Measurements from ENCODE around the gene DPEP2NB.
"Not testable (repeated sequence)": the region's sequence is repeated elsewhere in the genome, so short reads cannot be mapped to it uniquely, and the experiment has no call there.

The DPEP2NB gene

GRCh38 chr16:68013440-68013839 is 2.3 kb downstream of the DPEP2NB start:
- Histone ChIP-seq H3K4me3 (ENCODE audit: low read depth in 1 of 2, low read length in 1 of 2) (peak overlapping the region; percentile 51 to 53), H3K27ac (peak overlapping the region; percentile 100), H3K36me3 (no peaks in the 10 kb centered on the region), H3K9me3 (no peaks in the 10 kb centered on the region), H3K4me1 (ENCODE audit: control insufficient read depth in 1 of 2, insufficient read depth in 1 of 2, low read depth in 1 of 2, low read length in 1 of 2) (peaks cover 57 to 64% of the 10 kb centered on the region in 2 experiments), H3K27me3 (no peaks in the 10 kb centered on the region)
- no peak for TF ChIP-seq CTCF (IDR thresholded peaks at IDR 0.05)

GRCh38 chr16:68009872-68010271 is 5.8 kb downstream of the DPEP2NB start:
- not testable (repeated sequence) for H3K4me3 ChIP-seq (ENCODE audit: low read depth in 1 of 2, low read length in 1 of 2); H3K27me3 ChIP-seq; H3K9me3 ChIP-seq; H3K36me3 ChIP-seq
- Histone ChIP-seq H3K27ac (peak overlapping the region; percentile 100), H3K4me1 (ENCODE audit: control insufficient read depth in 1 of 2, insufficient read depth in 1 of 2, low read depth in 1 of 2, low read length in 1 of 2) (peaks cover 84 to 92% of the 10 kb centered on the region in 2 experiments)

- Histone ChIP-seq H3K36me3 (no peaks in the 10 kb centered on the region), H3K9me3 (no peaks in the 10 kb centered on the region), H3K27me3 (no peaks in the 10 kb centered on the region), H3K27ac (peak overlapping the region; percentile 100), H3K4me3 (ENCODE audit: low read depth in 1 of 2, low read length in 1 of 2) (no peak overlapping the region), H3K4me1 (ENCODE audit: control insufficient read depth in 1 of 2, insufficient read depth in 1 of 2, low read depth in 1 of 2, low read length in 1 of 2) (peaks cover 84 to 92% of the 10 kb centered on the region in 2 experiments)
- no peak for TF ChIP-seq CTCF (IDR thresholded peaks at IDR 0.05)
These were observed 6.5 kb downstream of the DPEP2NB start for GRCh38 chr16:68009157-68009735.

- TF ChIP-seq CTCF (IDR thresholded peaks at IDR 0.05): no peak
- no peaks in the 10 kb centered on the region for H3K9me3 ChIP-seq
- no peaks in the 10 kb centered on the region for H3K27me3 ChIP-seq
- peak overlapping the region; percentile 100 for H3K27ac ChIP-seq
- peaks cover 93 to 95% of the 10 kb centered on the region in 2 experiments for H3K4me1 ChIP-seq (ENCODE audit: control insufficient read depth in 1 of 2, insufficient read depth in 1 of 2, low read depth in 1 of 2, low read length in 1 of 2)
- H3K36me3 ChIP-seq: no peaks in the 10 kb centered on the region
- H3K4me3 ChIP-seq (ENCODE audit: low read depth in 1 of 2, low read length in 1 of 2): peak overlapping the region; percentile 35 to 38
These were observed 9.9 kb downstream of the DPEP2NB start for GRCh38 chr16:68005786-68006286.

- Histone ChIP-seq H3K9me3 (no peaks in the 10 kb centered on the region), H3K27ac (peak overlapping the region; percentile 100), H3K27me3 (no peaks in the 10 kb centered on the region), H3K36me3 (no peaks in the 10 kb centered on the region), H3K4me1 (ENCODE audit: control insufficient read depth in 1 of 2, insufficient read depth in 1 of 2, low read depth in 1 of 2, low read length in 1 of 2) (peaks cover 93 to 96% of the 10 kb centered on the region in 2 experiments), H3K4me3 (ENCODE audit: low read depth in 1 of 2, low read length in 1 of 2) (peak overlapping the region; percentile 35 to 38)
- TF ChIP-seq CTCF (IDR thresholded peaks at IDR 0.05): no peak
These were observed 10.5 kb downstream of the DPEP2NB start for GRCh38 chr16:68005211-68005610.

GRCh38 chr16:68003031-68003430 is 12.7 kb downstream of the DPEP2NB start:
- Histone ChIP-seq H3K4me3 (ENCODE audit: low read depth in 1 of 2, low read length in 1 of 2) (no peak overlapping the region), H3K27ac (peak overlapping the region; percentile 100), H3K36me3 (no peaks in the 10 kb centered on the region), H3K4me1 (ENCODE audit: control insufficient read depth in 1 of 2, insufficient read depth in 1 of 2, low read depth in 1 of 2, low read length in 1 of 2) (peaks cover 90 to 94% of the 10 kb centered on the region in 2 experiments), H3K9me3 (no peaks in the 10 kb centered on the region), H3K27me3 (no peaks in the 10 kb centered on the region)
- TF ChIP-seq CTCF (IDR thresholded peaks at IDR 0.05): no peak

Data from neutrophil (primary cell).